GM10248 (cell line): ENCODE results near the gene KCNIP4.

ENCODE experiments used
- CTCF ChIA-PET: fragments of 300-600 bp; sonication (Branson Sonifier 250); formaldehyde crosslinking; extraction: SDS; loops from one replicate; lab custom pipeline; 2021; ENCODE audit warnings: antibody characterized with exemption; lab: Yijun Ruan, JAX
- POLR2A ChIA-PET: fragments of 350-650 bp; sonication (Branson Sonifier 250); formaldehyde crosslinking; extraction: SDS; loops from one replicate; lab custom pipeline; 2020; ENCODE audit warnings: antibody characterized with exemption; lab: Yijun Ruan, JAX
- DNase-seq: peaks from one replicate; pipeline ENCODE4 v3.0.0; 2012; ENCODE audit errors: extremely low spot score
- TF ChIP-seq, protein P1 (sequence below): IDR thresholded peaks from 2 replicates; pipeline ENCODE4 v1.5.1; 2012; ENCODE audit warnings: mild to moderate bottlenecking, low read depth; ENCODE audit errors: extremely low read depth, missing control alignments, control extremely low read depth

The KCNIP4 gene

DNA sequence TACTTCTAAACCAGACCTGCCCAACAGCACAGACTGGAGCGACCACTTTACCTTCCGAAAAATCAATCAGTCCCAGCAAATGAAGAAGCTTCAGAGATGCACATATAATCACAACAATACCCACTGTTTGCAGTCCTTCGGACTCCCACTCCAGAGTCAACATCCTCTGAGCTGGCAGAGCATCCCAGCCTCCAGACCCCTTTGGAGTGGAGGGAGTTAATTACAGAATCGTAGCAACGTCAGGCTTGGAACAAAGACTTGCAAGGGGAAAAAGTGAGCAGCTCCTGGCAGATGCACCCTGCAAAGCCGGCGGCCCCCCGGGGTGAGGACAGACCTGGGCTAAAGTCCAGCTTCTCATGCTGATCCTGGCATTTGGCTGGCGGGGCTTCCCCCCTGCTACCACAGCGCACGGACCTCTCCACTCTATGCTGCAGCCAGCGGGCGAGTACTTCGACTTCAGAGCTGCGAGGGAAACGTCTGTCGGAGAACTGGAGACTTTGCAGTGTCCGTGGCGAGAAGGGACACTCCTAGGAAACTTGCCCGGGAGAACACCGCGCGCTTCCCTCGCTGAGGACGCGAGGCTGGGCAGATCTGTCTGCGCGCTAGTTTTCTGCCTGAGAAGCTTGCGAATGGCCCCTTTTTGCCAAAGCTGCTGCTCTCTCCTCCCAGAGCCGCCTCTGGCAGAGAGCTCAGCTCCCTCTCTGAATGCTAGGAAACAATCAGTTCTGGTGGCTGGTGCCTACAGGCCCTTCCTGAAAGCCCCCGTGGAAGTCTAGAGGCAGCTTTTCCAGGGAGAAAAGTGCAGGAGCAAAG is 964.6 kb downstream of the KCNIP4 start:
- POLR2A ChIA-PET, result no interaction called here
- TF ChIP-seq, protein P1, sequence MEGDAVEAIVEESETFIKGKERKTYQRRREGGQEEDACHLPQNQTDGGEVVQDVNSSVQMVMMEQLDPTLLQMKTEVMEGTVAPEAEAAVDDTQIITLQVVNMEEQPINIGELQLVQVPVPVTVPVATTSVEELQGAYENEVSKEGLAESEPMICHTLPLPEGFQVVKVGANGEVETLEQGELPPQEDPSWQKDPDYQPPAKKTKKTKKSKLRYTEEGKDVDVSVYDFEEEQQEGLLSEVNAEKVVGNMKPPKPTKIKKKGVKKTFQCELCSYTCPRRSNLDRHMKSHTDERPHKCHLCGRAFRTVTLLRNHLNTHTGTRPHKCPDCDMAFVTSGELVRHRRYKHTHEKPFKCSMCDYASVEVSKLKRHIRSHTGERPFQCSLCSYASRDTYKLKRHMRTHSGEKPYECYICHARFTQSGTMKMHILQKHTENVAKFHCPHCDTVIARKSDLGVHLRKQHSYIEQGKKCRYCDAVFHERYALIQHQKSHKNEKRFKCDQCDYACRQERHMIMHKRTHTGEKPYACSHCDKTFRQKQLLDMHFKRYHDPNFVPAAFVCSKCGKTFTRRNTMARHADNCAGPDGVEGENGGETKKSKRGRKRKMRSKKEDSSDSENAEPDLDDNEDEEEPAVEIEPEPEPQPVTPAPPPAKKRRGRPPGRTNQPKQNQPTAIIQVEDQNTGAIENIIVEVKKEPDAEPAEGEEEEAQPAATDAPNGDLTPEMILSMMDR, result no peak
- no peak for DNase-seq
- CTCF ChIA-PET, result interaction anchor here (1.0 kb wide), 1 partner anchor 11 kb away, joined by 3 read pairs; no protein-coding TSS in a partner anchor

DNA sequence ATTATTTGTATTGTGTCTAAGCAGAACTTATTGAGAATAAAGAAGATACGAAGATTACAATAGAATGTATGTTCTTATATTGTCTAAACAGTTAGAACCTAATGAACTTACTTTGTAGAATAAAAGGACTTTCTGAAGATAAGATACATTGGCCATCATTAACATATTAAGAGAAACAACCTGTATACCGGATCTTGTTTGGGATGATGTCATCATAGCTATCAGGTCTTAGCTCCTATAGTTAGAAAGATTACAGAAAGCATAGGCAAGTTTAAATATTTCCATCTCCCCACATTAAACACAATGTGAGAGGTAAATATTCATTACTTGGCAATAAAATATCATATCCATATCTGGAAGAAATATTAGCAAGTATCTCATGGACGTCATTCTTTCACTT is 966.0 kb downstream of the KCNIP4 start:
- ChIA-PET CTCF (interaction anchor here (0.9 kb wide), 1 partner anchor 9 kb away, joined by 3 read pairs; no protein-coding TSS in a partner anchor), POLR2A (no interaction called here)
- no peak for DNase-seq
- TF ChIP-seq, protein P1, result no peak

DNA sequence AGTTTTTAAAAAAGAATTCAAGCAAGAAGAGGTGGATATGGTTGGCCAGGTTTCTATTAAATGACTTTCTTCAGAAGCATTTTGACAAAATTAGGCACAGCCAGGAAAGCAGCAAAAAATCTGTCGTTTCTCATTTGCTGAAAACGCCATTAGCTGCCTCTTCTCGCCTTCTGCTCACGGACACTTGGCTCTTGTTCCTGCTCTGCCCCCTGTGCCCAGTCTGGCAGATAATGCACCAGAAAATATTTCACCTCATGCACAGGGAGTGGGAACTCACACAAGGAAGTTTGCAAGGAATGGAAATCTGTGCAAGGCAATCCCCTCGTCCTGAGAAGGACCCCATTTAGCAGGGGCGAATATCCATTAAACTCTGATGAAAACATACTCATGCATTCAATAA is 988.3 kb downstream of the KCNIP4 start:
- TF ChIP-seq, protein P1, result no peak
- ChIA-PET CTCF (no interaction called here), POLR2A (no interaction called here)
- DNase-seq, result no peak

DNA sequence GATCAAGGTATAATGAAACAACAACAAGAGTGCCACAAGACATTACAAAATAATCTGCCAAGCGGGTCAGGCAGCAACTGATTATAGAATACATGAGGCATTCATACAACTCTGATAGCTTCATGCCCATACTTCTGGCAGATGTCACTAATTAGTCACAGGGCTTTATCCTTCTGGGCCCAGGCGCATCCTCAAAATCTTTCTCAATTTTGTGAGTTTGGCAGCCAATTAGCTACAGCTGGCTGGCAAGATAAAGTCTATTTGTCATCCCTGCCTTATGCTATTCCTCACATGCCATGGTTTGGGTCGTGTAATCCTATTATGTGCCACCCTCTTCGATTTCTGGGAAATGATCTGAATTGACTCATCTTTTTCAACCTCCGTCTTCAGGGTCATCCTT is 994.0 kb downstream of the KCNIP4 start:
- DNase-seq, result no peak
- TF ChIP-seq, protein P1, result no peak
- ChIA-PET CTCF (no interaction called here), POLR2A (no interaction called here)

DNA sequence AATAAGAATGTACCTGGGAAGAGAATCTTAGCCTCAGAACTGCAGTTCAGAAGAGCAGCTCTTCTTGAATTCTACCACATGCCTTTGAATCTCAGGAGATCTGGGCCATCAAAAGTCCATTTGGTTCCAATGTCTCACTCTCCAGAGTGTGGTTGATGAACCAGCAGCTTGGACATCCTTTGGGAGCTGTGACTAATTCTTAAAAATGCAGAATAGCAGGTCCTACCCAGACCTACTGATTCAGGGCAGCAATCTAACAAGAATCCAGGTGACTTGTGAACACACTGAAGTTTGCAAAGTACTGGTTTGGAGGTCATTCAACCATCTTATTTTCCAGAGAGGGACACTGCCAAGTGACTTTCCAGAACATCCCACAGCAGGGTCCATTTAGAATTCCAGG is 1003.6 kb downstream of the KCNIP4 start:
- CTCF ChIA-PET, result no interaction called here
- POLR2A ChIA-PET, result no interaction called here
- DNase-seq, result no peak
- TF ChIP-seq, protein P1, result no peak

DNA sequence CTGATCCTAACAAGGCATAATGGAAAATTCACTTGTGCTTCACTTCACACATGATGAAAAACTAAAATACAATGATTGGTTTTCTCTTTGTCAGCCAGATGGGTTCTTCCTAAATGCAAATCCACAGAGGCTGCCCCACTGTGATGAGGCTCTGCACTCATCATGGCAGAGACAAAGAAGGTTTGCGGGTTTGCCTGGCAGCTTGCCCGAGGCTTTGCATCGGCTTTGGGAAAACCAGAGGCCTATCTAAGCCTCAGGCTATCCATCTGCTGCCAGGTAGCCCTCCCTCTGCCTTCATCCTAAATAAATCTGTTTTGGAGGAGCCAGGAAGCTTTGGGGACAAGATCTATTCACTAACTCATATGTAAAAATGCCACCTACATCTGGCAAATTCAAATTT is 1004.1 kb downstream of the KCNIP4 start:
- TF ChIP-seq, protein P1, result no peak
- ChIA-PET POLR2A (no interaction called here), CTCF (no interaction called here)
- DNase-seq, result no peak
